ENCODE results near the gene SDC4.
"Not testable (repeated sequence)": the region's sequence is repeated elsewhere in the genome, so short reads cannot be mapped to it uniquely, and the experiment has no call there.

Gene SDC4

GRCh38 chr20:45363611-45364492 lies 15.6 kb upstream of the SDC4 start:
- no peak for DNase-seq

DNA sequence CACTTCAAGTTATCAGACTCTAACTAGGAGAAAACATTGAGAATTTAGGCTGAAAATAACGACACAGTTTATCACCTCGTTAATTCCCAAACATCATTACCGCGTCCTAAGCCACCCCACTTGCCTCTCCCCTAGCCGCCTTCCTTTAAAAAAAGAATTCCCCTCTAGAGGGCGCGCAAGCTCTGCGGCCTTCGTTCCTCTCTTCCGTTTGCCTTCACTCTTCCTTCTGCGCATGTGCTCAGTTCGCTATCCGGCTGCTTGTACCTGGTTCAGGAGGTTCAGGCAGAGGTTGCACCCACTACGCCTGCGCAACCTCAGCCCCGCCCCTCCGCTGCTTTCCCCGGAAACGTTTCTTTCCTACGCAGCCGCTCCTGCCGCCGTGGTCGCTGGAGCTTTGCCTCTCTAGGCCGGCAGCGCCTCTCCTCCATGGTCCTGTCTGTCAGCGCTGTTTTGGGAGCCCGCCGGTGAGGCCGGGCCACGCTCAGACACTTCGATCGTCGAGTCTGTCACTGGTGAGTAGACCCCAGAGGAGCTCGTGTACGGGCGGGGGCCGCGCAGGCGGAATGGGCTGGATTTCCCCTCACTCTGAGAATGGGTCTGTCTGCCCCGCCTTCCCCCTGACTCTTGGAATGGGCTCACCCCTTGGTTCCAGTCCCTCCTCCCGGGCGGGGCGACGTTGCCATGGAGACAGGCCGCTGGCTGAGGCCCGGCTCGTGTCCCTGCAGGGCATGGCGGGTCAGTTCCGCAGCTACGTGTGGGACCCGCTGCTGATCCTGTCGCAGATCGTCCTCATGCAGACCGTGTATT lies 14.8 kb upstream of the SDC4 start, which contains the start of gene SYS1:
TSS of gene SYS1 (plus strand) at position 353 of the 807 bp plus-strand sequence. CDS start at position 729, 376 bp downstream.
- peak; percentile 99 for DNase-seq

- no peak for DNase-seq
Observed at GRCh38 chr20:45361793-45362192, 13.6 kb upstream of the SDC4 start.

GRCh38 chr20:45359406-45360148 lies 11.4 kb upstream of the SDC4 start:
- DNase-seq: no peak

DNA sequence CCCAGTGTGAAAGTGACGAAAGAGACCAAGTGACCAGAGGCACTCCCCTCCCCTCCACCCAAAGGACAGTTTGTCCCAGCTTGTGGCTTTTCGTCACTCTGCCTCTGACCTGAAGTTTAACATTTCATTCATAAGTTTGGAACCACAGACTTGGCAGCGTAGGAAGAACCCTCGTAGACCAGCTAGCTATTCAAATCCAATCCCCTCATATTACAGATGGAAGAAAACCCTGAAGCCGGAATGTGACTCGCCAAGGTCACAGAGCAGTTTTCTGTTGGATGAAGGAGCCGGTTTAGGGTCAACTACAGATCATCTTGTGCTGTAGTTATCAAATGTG lies 10.8 kb upstream of the SDC4 start:
- DNase-seq: no peak

DNA sequence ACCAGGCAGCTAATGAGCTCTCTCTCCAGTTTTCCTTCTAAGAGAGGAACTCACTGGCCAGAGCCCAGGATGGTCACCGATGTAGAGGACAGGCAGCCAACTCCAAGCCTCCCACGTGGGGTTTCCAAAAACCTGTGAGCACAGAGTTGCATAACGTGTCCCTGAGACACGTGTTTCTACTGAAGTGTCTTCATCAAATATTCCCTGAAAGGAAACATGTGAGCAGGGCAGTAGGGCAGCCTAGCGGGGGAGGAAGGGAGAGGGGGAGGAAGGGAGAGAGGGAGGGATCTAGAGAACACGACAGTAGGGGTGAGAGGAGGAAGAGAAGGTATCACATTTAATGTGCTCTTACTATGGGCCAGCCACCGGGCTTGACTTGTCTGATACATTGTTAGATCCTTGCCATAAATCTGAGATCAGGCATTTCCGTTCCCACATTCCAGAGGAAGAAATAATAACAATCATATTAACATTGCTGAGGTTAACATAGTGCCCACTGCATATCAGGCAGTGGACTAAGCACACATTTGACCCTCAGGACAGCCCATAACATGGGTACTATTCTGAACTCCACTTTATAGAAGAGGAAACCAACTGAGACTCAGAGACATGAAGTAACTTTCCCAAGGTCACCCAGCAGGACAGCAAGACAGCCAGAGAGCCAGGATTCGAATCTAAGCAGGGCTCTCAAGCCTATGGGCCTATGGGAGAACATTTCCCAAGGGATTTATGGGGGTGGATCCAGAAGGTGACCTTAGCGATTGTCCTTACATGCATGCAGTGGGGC lies 10.3 kb upstream of the SDC4 start:
- DNase-seq: peak in 1 of 2 donors; percentile 14

DNA sequence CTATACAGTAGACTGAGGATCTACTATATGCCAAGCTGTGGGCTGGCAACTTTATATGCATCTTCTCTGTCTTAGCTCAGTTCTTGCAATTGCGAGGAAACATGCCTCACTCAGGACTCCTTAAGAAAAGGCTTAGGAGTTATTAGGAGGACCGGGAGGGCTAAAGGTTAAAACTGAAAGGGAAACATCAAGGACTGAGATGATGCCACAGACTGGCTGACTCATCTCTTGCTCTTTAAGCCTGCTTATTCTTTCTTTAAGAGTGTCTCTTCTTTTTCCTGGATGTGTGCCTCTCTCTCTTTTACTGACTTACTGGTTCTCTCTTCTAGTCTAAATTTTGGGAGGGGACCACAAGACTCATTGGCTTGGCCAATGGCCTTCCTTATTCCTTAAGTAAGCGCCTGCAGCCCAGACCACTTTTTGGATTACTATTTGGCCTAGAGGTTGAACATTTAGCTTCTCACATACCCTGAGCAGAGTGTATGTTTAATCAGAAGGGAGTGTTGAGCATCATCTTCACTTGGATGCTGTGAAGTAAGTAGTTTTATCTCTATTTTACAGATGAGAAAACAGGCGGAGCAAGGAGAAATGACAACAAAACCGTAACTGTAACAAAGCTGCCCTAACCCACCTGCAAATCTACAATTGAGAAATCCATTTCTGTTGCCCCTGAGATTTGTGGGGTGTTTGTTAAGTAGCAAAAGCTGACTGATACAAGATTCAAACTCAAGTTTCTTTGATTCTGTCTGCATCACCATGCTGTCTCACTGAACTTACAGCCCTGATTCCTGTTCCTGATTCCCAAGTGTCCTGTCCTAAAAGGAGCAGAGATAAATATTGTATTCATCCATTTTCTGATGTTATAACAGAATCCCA lies 7.2 kb upstream of the SDC4 start:
- DNase-seq: no peak

- no peak for DNase-seq
Observed at GRCh38 chr20:45354423-45355208, 6.4 kb upstream of the SDC4 start.

DNA sequence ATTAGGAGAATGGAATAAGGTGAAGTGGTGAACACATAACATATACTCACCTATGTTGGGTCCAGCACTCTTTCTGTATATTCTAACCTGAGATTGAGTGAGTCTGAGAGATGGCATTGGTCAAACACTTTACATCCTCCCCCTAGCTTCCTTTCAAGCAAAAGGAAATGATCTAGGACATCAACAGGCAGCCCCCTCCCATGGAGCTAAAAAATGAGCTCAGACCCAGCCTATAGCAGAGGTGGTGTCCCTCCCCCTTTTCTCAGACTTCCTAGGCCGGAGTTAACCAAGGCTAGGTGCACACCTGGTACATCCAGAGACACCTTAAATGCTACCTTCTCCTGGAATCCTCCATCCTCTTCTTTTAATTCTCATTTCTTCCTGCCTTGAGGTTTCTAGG lies 5.5 kb upstream of the SDC4 start:
- no peak for DNase-seq

- DNase-seq: no peak
Observed at GRCh38 chr20:45352729-45353128, 4.5 kb upstream of the SDC4 start.

DNA sequence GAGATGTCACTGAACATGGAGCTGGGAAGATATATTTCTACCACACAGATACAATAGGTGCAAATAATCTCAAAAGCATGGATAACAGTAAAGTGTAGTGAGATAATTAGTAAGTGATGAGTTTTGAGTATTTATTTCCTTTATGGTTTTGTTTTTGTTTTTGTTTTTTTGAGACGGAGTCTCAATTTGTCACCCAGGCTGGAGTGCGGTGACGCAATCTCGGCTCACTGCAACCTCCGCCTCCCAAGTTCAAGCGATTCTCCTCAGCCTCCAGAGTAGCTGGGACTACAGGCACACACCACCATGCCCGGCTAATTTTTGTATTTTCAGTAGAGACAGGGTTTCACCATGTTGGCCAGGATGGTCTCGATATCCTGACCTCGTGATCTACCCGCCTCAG lies 2.6 kb upstream of the SDC4 start:
- not testable (repeated sequence) for DNase-seq

GRCh38 chr20:45350217-45350616 lies 2.0 kb upstream of the SDC4 start:
- DNase-seq: no peak

GRCh38 chr20:45347297-45347935 lies 808 bp downstream of the SDC4 start:
- no peak for DNase-seq

- DNase-seq: no peak
Observed at GRCh38 chr20:45346851-45347250, 1.4 kb downstream of the SDC4 start.

- DNase-seq: no peak
Observed at GRCh38 chr20:45346291-45346718, 1.9 kb downstream of the SDC4 start.

DNA sequence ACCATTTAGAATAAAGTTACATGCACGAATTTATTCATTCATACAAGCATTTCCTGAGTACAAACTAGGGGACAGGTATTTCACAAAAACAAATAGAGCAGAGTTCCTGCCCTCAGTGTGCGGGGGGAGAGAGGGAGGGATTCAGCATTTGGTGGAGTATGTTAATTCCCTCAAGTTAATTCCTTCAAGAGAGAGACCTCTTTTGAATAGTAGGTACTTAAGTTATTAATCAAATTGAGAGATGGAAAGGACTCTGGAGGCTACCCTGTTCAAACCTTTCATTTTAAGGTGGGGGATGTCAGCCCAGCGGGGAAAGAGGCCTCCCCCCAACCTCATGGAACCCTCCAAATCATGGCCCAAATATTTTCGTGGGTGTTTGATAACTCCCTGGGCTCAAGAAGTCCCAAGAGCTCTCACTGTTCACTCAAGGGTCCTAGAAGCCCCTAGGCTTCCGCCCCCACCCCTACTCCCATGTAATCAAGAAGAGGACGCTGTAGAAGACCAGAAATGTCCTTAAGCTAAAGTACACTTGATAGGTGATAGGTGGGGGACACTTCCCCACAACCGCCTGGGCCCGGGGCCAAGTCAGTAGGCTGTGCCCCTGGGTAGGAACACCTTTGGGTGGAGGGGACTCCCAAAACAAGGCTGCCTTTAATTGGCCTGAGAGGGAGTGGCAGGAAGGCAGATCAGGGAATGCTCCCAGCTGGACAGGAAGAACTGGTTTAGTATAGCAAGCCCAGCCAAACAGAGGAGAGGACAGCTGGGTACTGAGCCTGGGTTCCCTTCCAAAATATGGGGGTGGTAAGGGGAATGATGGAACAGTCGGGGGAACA lies 2.9 kb downstream of the SDC4 start:
- no peak for DNase-seq

GRCh38 chr20:45344168-45344860 lies 3.9 kb downstream of the SDC4 start:
- DNase-seq: peak in 1 of 2 donors; percentile 58

GRCh38 chr20:45343532-45344167 lies 4.6 kb downstream of the SDC4 start:
- DNase-seq: no peak
